Panc1 (cell line): ENCODE measurements around the gene CDYL2.

Experiments
- POLR2AphosphoS5 ChIP-seq: IDR thresholded peaks from 2 replicates; pipeline ENCODE4 v1.6.1; 2012; ENCODE audit warnings: mild to moderate bottlenecking, low read depth, low read length, moderate library complexity
- SIN3A ChIP-seq: IDR thresholded peaks from 2 replicates; pipeline ENCODE4 v1.6.1; 2012; ENCODE audit warnings: low read depth, mild to moderate bottlenecking, low read length, moderate library complexity, borderline replicate concordance; ENCODE audit not compliant: insufficient read depth
- TCF7L2 ChIP-seq: IDR thresholded peaks from 2 replicates; pipeline ENCODE4 v1.6.1; 2011; ENCODE audit warnings: mild to moderate bottlenecking, low read depth, low read length, inconsistent platforms
- TF ChIP-seq, protein P1 (sequence below): fragments of 450-650 bp; IDR thresholded peaks from 2 replicates; pipeline ENCODE4 v1.5.1; 2017; ENCODE audit warnings: mild to moderate bottlenecking
- TF ChIP-seq, protein P2 (sequence below), 2 experiments: IDR thresholded peaks; 2 replicates each; pipeline ENCODE4 v1.6.1; 2011 to 2012; ENCODE audit warnings: low read depth in 2 of 2, control low read depth in 1 of 2, low read length in 1 of 2, mild to moderate bottlenecking in 1 of 2, moderate library complexity in 1 of 2; ENCODE audit not compliant: insufficient read depth in 1 of 2

GRCh38 chr16:80752541-80752940 lies 51.9 kb downstream of the CDYL2 start:
- TF ChIP-seq, protein P1, sequence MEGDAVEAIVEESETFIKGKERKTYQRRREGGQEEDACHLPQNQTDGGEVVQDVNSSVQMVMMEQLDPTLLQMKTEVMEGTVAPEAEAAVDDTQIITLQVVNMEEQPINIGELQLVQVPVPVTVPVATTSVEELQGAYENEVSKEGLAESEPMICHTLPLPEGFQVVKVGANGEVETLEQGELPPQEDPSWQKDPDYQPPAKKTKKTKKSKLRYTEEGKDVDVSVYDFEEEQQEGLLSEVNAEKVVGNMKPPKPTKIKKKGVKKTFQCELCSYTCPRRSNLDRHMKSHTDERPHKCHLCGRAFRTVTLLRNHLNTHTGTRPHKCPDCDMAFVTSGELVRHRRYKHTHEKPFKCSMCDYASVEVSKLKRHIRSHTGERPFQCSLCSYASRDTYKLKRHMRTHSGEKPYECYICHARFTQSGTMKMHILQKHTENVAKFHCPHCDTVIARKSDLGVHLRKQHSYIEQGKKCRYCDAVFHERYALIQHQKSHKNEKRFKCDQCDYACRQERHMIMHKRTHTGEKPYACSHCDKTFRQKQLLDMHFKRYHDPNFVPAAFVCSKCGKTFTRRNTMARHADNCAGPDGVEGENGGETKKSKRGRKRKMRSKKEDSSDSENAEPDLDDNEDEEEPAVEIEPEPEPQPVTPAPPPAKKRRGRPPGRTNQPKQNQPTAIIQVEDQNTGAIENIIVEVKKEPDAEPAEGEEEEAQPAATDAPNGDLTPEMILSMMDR = no peak
- TF ChIP-seq, protein P2, sequence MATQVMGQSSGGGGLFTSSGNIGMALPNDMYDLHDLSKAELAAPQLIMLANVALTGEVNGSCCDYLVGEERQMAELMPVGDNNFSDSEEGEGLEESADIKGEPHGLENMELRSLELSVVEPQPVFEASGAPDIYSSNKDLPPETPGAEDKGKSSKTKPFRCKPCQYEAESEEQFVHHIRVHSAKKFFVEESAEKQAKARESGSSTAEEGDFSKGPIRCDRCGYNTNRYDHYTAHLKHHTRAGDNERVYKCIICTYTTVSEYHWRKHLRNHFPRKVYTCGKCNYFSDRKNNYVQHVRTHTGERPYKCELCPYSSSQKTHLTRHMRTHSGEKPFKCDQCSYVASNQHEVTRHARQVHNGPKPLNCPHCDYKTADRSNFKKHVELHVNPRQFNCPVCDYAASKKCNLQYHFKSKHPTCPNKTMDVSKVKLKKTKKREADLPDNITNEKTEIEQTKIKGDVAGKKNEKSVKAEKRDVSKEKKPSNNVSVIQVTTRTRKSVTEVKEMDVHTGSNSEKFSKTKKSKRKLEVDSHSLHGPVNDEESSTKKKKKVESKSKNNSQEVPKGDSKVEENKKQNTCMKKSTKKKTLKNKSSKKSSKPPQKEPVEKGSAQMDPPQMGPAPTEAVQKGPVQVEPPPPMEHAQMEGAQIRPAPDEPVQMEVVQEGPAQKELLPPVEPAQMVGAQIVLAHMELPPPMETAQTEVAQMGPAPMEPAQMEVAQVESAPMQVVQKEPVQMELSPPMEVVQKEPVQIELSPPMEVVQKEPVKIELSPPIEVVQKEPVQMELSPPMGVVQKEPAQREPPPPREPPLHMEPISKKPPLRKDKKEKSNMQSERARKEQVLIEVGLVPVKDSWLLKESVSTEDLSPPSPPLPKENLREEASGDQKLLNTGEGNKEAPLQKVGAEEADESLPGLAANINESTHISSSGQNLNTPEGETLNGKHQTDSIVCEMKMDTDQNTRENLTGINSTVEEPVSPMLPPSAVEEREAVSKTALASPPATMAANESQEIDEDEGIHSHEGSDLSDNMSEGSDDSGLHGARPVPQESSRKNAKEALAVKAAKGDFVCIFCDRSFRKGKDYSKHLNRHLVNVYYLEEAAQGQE (IDR thresholded peaks at IDR 0.05; ENCODE audit: insufficient read depth in 1 of 2, low read depth in 2 of 2, low read length in 1 of 2) = no peak
- TF ChIP-seq POLR2AphosphoS5 (no peak), SIN3A (no peak), TCF7L2 (no peak)
